ENCODE results near the gene CREB3L2.
A peak's percentile ranks its signal among the peaks of the same experiment; 100 is the strongest.

Gene CREB3L2

GRCh38 chr7:137981668-137982067 lies 20.2 kb downstream of the CREB3L2 start:
- TF ChIP-seq, protein P1, sequence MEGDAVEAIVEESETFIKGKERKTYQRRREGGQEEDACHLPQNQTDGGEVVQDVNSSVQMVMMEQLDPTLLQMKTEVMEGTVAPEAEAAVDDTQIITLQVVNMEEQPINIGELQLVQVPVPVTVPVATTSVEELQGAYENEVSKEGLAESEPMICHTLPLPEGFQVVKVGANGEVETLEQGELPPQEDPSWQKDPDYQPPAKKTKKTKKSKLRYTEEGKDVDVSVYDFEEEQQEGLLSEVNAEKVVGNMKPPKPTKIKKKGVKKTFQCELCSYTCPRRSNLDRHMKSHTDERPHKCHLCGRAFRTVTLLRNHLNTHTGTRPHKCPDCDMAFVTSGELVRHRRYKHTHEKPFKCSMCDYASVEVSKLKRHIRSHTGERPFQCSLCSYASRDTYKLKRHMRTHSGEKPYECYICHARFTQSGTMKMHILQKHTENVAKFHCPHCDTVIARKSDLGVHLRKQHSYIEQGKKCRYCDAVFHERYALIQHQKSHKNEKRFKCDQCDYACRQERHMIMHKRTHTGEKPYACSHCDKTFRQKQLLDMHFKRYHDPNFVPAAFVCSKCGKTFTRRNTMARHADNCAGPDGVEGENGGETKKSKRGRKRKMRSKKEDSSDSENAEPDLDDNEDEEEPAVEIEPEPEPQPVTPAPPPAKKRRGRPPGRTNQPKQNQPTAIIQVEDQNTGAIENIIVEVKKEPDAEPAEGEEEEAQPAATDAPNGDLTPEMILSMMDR (IDR thresholded peaks at IDR 0.05; ENCODE audit: extremely low read depth, missing control alignments) = no peak

GRCh38 chr7:137981175-137981574 lies 20.7 kb downstream of the CREB3L2 start:
- TF ChIP-seq, protein P1 (IDR thresholded peaks at IDR 0.05; ENCODE audit: extremely low read depth, missing control alignments) = no peak
- DNase-seq (ENCODE audit: low spot score) = no peak

More at GRCh38 chr7:137981668-137982067, 20.2 kb downstream of the CREB3L2 start:
- peak; percentile 56 for DNase-seq (ENCODE audit: low spot score)

- no peak for DNase-seq (ENCODE audit: low spot score)
- TF ChIP-seq, protein P1 (IDR thresholded peaks at IDR 0.05; ENCODE audit: extremely low read depth, missing control alignments) = no peak
Observed at GRCh38 chr7:137980308-137980707, 21.6 kb downstream of the CREB3L2 start.

GRCh38 chr7:137978464-137979237 lies 23.2 kb downstream of the CREB3L2 start:
- TF ChIP-seq, protein P1 (IDR thresholded peaks at IDR 0.05; ENCODE audit: extremely low read depth, missing control alignments) = no peak
- no peak for DNase-seq (ENCODE audit: low spot score)

GRCh38 chr7:137977173-137977572 lies 24.7 kb downstream of the CREB3L2 start:
- TF ChIP-seq, protein P1 (IDR thresholded peaks at IDR 0.05; ENCODE audit: extremely low read depth, missing control alignments) = no peak
- DNase-seq (ENCODE audit: low spot score) = no peak

DNA sequence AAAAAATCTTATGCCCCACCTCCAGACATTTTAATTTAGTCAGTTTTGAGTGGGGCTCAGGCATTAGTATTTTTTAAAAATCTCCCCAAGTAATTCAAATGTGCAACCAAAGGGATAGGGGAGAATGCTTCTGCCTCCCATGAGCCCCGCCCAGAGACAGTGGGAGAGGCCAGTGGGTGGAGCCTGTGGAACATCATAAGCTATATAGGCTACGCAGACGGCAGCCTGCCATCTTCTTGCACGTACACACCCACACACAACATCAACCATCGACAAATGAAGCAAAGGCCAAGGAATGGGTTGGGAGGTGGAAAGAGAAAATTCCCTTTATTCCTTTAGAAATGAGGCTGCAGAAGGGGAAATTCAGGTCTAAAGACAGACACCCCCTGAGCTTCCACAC lies 25.2 kb downstream of the CREB3L2 start:
- DNase-seq (ENCODE audit: low spot score) = no peak
- TF ChIP-seq, protein P1 (IDR thresholded peaks at IDR 0.05; ENCODE audit: extremely low read depth, missing control alignments) = no peak

DNA sequence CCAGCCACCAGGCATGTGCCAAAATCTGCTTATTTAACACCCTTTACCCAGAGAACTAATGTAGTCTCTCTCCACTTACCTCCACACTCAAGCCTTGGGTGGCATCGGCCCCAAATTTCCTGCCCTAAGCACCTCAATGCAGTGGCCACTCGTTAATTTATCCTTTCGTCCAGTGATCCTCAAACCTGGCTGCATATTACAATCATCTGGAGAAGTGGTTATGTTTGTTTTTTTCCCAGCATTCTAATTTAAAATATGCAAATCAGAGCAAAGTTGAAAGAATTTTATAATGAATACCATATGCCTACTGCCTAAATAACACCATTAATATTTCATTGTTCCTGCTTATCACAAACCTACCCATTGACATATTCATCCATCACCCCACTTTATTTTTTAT lies 25.7 kb downstream of the CREB3L2 start:
- DNase-seq (ENCODE audit: low spot score) = no peak
- TF ChIP-seq, protein P1 (IDR thresholded peaks at IDR 0.05; ENCODE audit: extremely low read depth, missing control alignments) = no peak
